ENCODE results near the gene MAP2K5.

The MAP2K5 gene

DNA sequence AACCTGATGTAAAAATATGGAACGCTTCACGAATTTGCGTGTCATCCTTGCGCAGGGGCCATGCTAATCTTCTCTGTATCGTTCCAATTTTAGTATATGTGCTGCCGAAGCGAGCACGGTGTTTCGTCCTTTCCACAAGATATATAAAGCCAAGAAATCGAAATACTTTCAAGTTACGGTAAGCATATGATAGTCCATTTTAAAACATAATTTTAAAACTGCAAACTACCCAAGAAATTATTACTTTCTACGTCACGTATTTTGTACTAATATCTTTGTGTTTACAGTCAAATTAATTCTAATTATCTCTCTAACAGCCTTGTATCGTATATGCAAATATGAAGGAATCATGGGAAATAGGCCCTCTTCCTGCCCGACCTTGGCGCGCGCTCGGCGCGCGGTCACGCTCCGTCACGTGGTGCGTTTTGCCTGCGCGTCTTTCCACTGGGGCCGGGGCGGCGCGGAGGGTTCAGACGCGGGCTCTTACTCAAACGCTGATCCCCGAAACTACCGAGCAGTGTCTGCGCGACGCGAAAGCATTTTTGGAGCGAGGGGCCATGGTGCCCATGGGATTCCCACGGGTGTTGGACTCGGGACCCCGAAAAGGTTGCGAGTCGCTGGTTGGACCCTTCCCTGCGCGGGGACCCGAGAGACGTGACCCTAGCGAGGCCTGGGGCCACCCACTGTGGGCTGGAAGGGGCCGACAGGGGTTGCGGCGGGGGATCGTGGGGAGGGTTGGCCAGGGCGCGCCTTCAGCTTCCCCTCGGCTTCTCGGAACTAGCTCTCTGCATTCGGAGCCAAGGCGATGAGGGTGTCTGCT is 297.6 kb downstream of the MAP2K5 start, which contains the start of gene RNU6-1:
RNU6-1 (minus strand) TSS at position 117 of the 820 bp plus-strand sequence.
- H4K5ac ChIP-seq (ENCODE audit: low read length): no peak within 1 kb of the TSS
- no peak within 1 kb of the TSS for H2BK15ac ChIP-seq (replicated peaks; ENCODE audit: low read depth)
- no peaks in the 10 kb centered on the region for H3K36me3 ChIP-seq (ENCODE audit: control insufficient read depth, insufficient read depth, low read length)
- peak; percentile 89 for DNase-seq
- H4K8ac ChIP-seq (ENCODE audit: low read depth, low read length): no peak within 1 kb of the TSS
- peak within 1 kb of the TSS; percentile 74 for H2BK5ac ChIP-seq (ENCODE audit: low read length)
- no peaks in the 10 kb centered on the region for H3K79me1 ChIP-seq (ENCODE audit: low read length)
- H3K56ac ChIP-seq (ENCODE audit: low read length): peak within 1 kb of the TSS; percentile 98
- H3K4me3 ChIP-seq (ENCODE audit: low read length): peak within 1 kb of the TSS; percentile 96
- peaks cover 16% of the 10 kb centered on the region for H3K27me3 ChIP-seq (ENCODE audit: insufficient read depth, low read length, poor library complexity)
- H2AK5ac ChIP-seq (ENCODE audit: low read length): no peak within 1 kb of the TSS
- no CpG with 5 or more reads among the region's 62 CpGs for WGBS (ENCODE audit: extremely low coverage, insufficient coverage, low lambda C conversion rate)
- H3K9ac ChIP-seq (ENCODE audit: low read length): peak within 1 kb of the TSS; percentile 92
- H3K18ac ChIP-seq (ENCODE audit: low read length): peak within 1 kb of the TSS; percentile 81
- no peak within 1 kb of the TSS for H3K23ac ChIP-seq (ENCODE audit: low read length)
- H3K4me2 ChIP-seq (ENCODE audit: low read length): peak within 1 kb of the TSS; percentile 89
- no peaks in the 10 kb centered on the region for H3K79me2 ChIP-seq (ENCODE audit: control insufficient read depth, insufficient read depth, low read length)
- H3K4ac ChIP-seq (ENCODE audit: low read depth, low read length): no peak within 1 kb of the TSS
- peaks cover 2% of the 10 kb centered on the region for H3K4me1 ChIP-seq (ENCODE audit: control insufficient read depth, low read depth, low read length)
- H3K27ac ChIP-seq (ENCODE audit: low read depth, low read length): peak within 1 kb of the TSS; percentile 12
- no peak within 1 kb of the TSS for H2BK120ac ChIP-seq (ENCODE audit: low read depth, low read length)

DNA sequence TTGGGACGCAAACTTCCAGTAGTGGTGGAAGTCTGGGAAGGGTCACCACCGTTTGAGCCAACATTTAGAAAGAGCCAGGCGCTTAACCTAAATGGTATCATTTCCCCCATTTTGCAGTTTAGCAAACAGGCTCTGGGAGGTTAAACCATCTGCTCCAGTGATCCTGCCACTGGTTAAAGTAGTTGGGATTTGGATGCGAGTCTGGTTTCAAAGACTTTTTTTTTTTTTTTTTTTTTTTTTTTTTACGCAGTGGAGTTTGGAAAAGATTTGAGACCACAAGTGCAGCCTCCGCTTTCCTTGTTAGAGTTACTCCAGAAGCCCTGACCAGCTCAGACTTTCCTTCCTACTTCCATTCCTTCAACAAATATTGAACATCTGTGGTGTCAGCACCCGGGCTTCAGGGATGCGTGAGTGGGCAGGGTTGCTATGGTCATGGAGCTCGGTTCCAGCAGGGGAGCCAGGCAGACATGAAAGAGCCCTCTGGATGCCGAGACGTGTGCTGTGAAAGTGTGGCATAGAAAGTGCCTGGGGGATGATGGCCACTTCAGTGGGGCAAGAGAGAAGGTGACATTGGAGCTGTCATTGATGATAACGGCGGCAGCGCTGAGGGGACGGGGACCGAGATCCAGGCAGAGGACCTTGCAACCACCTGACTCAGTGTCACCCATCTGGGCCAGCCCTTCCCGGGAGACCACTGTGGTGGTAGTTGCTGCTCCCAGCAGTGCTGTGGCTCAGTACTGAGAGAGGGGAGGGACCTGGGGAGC is 298.4 kb downstream of the MAP2K5 start:
- H4K5ac ChIP-seq (ENCODE audit: low read length): no peak overlapping the region
- H3K56ac ChIP-seq (ENCODE audit: low read length): peak overlapping the region; percentile 98
- H3K27me3 ChIP-seq (ENCODE audit: insufficient read depth, low read length, poor library complexity): peaks cover 8% of the 10 kb centered on the region
- H4K8ac ChIP-seq (ENCODE audit: low read depth, low read length): no peak overlapping the region
- no peak overlapping the region for H2BK5ac ChIP-seq (ENCODE audit: low read length)
- DNase-seq: peak; percentile 73
- no peak overlapping the region for H3K4ac ChIP-seq (ENCODE audit: low read depth, low read length)
- no peaks in the 10 kb centered on the region for H3K79me2 ChIP-seq (ENCODE audit: control insufficient read depth, insufficient read depth, low read length)
- peak overlapping the region; percentile 96 for H3K4me3 ChIP-seq (ENCODE audit: low read length)
- H3K9ac ChIP-seq (ENCODE audit: low read length): peak overlapping the region; percentile 92
- no peak overlapping the region for H2AK5ac ChIP-seq (ENCODE audit: low read length)
- peaks cover 5% of the 10 kb centered on the region for H3K4me1 ChIP-seq (ENCODE audit: control insufficient read depth, low read depth, low read length)
- H3K27ac ChIP-seq (ENCODE audit: low read depth, low read length): no peak overlapping the region
- no peaks in the 10 kb centered on the region for H3K36me3 ChIP-seq (ENCODE audit: control insufficient read depth, insufficient read depth, low read length)
- peak overlapping the region; percentile 83 for H3K4me2 ChIP-seq (ENCODE audit: low read length)
- peak overlapping the region; percentile 81 for H3K18ac ChIP-seq (ENCODE audit: low read length)
- WGBS (ENCODE audit: extremely low coverage, insufficient coverage, low lambda C conversion rate): no CpG with 5 or more reads among the region's 17 CpGs
- no peak overlapping the region for H2BK15ac ChIP-seq (replicated peaks; ENCODE audit: low read depth)
- no peak overlapping the region for H2BK120ac ChIP-seq (ENCODE audit: low read depth, low read length)
- H3K79me1 ChIP-seq (ENCODE audit: low read length): no peaks in the 10 kb centered on the region
- no peak overlapping the region for H3K23ac ChIP-seq (ENCODE audit: low read length)

DNA sequence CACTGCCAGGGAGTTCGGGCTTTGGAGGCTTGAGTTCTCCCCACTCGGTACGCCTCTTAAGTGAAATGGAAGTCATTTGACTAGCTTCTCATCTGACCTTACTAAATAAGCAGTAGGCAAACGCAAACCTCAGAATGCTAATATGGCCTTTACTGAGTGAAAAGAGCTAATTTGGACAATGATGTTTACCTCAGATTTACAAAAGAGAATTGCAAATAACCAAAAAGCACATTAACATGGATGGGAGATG is 298.9 kb downstream of the MAP2K5 start:
- H2BK5ac ChIP-seq (ENCODE audit: low read length): no peak overlapping the region
- no CpG with 5 or more reads among the region's 4 CpGs for WGBS (ENCODE audit: extremely low coverage, insufficient coverage, low lambda C conversion rate)
- H3K4me1 ChIP-seq (ENCODE audit: control insufficient read depth, low read depth, low read length): peaks cover 5% of the 10 kb centered on the region
- no peak overlapping the region for H3K23ac ChIP-seq (ENCODE audit: low read length)
- no peaks in the 10 kb centered on the region for H3K36me3 ChIP-seq (ENCODE audit: control insufficient read depth, insufficient read depth, low read length)
- H2BK15ac ChIP-seq (replicated peaks; ENCODE audit: low read depth): no peak overlapping the region
- H4K8ac ChIP-seq (ENCODE audit: low read depth, low read length): no peak overlapping the region
- H3K4me3 ChIP-seq (ENCODE audit: low read length): no peak overlapping the region
- H2BK120ac ChIP-seq (ENCODE audit: low read depth, low read length): no peak overlapping the region
- H3K4me2 ChIP-seq (ENCODE audit: low read length): no peak overlapping the region
- no peak overlapping the region for H3K56ac ChIP-seq (ENCODE audit: low read length)
- H3K9ac ChIP-seq (ENCODE audit: low read length): no peak overlapping the region
- H4K5ac ChIP-seq (ENCODE audit: low read length): no peak overlapping the region
- no peak for DNase-seq
- no peaks in the 10 kb centered on the region for H3K79me1 ChIP-seq (ENCODE audit: low read length)
- H3K4ac ChIP-seq (ENCODE audit: low read depth, low read length): no peak overlapping the region
- H3K18ac ChIP-seq (ENCODE audit: low read length): no peak overlapping the region
- H3K27me3 ChIP-seq (ENCODE audit: insufficient read depth, low read length, poor library complexity): peaks cover 8% of the 10 kb centered on the region
- no peak overlapping the region for H2AK5ac ChIP-seq (ENCODE audit: low read length)
- no peak overlapping the region for H3K27ac ChIP-seq (ENCODE audit: low read depth, low read length)
- H3K79me2 ChIP-seq (ENCODE audit: control insufficient read depth, insufficient read depth, low read length): no peaks in the 10 kb centered on the region

DNA sequence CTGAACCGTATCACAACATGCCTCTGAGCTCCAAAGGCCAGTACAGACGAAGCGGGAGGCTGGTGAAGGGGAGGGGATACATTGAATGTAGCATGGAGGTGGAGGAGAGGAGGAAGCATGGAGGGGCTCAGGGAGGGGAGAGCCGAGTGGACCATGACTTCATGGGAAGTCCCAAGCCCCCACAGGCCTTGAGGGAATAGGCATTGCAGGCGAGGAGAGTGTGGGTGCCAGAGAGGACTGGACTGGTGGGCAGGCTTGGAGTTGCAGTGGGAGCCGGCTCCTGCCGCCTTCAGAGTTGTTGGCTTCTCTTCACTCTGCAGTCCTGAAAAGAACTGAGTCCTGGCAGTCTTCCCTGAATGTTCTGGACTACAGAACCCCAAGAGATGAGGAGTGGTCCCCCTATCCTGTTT is 300.6 kb downstream of the MAP2K5 start:
- Histone ChIP-seq H3K4me2 (ENCODE audit: low read length) (no peak overlapping the region), H3K4me1 (ENCODE audit: control insufficient read depth, low read depth, low read length) (peaks cover 5% of the 10 kb centered on the region), H3K27me3 (ENCODE audit: insufficient read depth, low read length, poor library complexity) (peaks cover under 1% of the 10 kb centered on the region), H3K4ac (ENCODE audit: low read depth, low read length) (no peak overlapping the region), H3K9ac (ENCODE audit: low read length) (no peak overlapping the region), H3K56ac (ENCODE audit: low read length) (no peak overlapping the region), H3K23ac (ENCODE audit: low read length) (no peak overlapping the region), H3K79me1 (ENCODE audit: low read length) (no peaks in the 10 kb centered on the region), H4K8ac (ENCODE audit: low read depth, low read length) (no peak overlapping the region), H3K36me3 (ENCODE audit: control insufficient read depth, insufficient read depth, low read length) (no peaks in the 10 kb centered on the region), H2BK15ac (replicated peaks; ENCODE audit: low read depth) (no peak overlapping the region), H3K4me3 (ENCODE audit: low read length) (no peak overlapping the region), H2BK5ac (ENCODE audit: low read length) (no peak overlapping the region), H2BK120ac (ENCODE audit: low read depth, low read length) (no peak overlapping the region), H4K5ac (ENCODE audit: low read length) (no peak overlapping the region), H3K79me2 (ENCODE audit: control insufficient read depth, insufficient read depth, low read length) (no peaks in the 10 kb centered on the region), H2AK5ac (ENCODE audit: low read length) (no peak overlapping the region), H3K27ac (ENCODE audit: low read depth, low read length) (no peak overlapping the region), H3K18ac (ENCODE audit: low read length) (no peak overlapping the region)
- no peak for DNase-seq
- no CpG with 5 or more reads among the region's 7 CpGs for WGBS (ENCODE audit: extremely low coverage, insufficient coverage, low lambda C conversion rate)

DNA sequence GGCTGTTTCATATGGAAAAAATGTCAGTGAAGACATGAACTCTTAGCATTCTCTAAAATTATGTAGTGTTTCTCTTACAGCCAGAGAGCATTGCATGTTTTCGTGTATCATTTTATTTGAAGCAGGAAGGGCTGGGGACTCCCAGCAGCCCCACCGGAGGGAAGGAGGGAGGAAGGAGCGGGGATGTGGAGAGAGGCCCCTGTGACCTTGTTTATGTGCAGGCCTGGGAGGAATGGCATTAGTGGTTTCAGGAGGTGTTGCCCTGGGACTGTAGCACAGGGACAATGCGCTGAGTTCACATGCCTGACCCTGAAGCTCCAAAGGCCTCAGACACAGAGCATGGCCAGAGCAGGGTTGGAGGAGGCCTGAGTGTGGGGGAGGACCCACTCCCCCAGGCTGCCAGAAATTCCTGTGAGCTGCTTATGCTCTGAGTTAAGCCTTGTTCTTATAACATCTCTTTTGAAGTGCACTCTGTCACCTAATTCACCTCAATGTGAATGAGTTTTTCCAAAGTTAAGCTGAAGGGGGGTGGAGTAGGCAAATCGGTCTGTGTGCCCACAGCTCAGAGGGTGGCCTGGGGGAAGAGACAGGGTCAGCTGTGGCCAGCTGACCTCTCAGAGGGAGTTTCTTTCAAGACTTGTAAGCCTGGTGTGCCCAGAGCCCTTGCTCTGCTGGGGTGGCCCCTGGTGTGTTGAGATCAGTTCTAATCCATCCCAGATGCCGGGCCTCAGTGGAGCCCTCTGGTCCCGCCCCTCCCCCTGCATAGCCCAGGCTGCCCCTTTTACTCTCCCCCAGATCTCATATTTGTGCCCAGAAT is 301.3 kb downstream of the MAP2K5 start:
- H3K79me1 ChIP-seq (ENCODE audit: low read length): no peaks in the 10 kb centered on the region
- peak; percentile 93 for DNase-seq
- no peak overlapping the region for H3K4ac ChIP-seq (ENCODE audit: low read depth, low read length)
- H3K36me3 ChIP-seq (ENCODE audit: control insufficient read depth, insufficient read depth, low read length): no peaks in the 10 kb centered on the region
- no peak overlapping the region for H3K9ac ChIP-seq (ENCODE audit: low read length)
- H3K56ac ChIP-seq (ENCODE audit: low read length): no peak overlapping the region
- no peak overlapping the region for H4K5ac ChIP-seq (ENCODE audit: low read length)
- no peak overlapping the region for H3K4me2 ChIP-seq (ENCODE audit: low read length)
- H3K18ac ChIP-seq (ENCODE audit: low read length): no peak overlapping the region
- H2BK5ac ChIP-seq (ENCODE audit: low read length): no peak overlapping the region
- no CpG with 5 or more reads among the region's 7 CpGs for WGBS (ENCODE audit: extremely low coverage, insufficient coverage, low lambda C conversion rate)
- H4K8ac ChIP-seq (ENCODE audit: low read depth, low read length): no peak overlapping the region
- no peak overlapping the region for H3K4me3 ChIP-seq (ENCODE audit: low read length)
- H3K27ac ChIP-seq (ENCODE audit: low read depth, low read length): no peak overlapping the region
- H3K4me1 ChIP-seq (ENCODE audit: control insufficient read depth, low read depth, low read length): peaks cover 5% of the 10 kb centered on the region
- H3K27me3 ChIP-seq (ENCODE audit: insufficient read depth, low read length, poor library complexity): no peaks in the 10 kb centered on the region
- H2BK120ac ChIP-seq (ENCODE audit: low read depth, low read length): no peak overlapping the region
- H3K23ac ChIP-seq (ENCODE audit: low read length): no peak overlapping the region
- no peak overlapping the region for H2BK15ac ChIP-seq (replicated peaks; ENCODE audit: low read depth)
- no peaks in the 10 kb centered on the region for H3K79me2 ChIP-seq (ENCODE audit: control insufficient read depth, insufficient read depth, low read length)
- H2AK5ac ChIP-seq (ENCODE audit: low read length): no peak overlapping the region
